Body of pancreas (tissue), 4 donors: ENCODE results near the gene TIMM10. TPM values are rescaled to one million over a fixed set of nuclear protein-coding genes. Genes with fewer than 3 reads are reported as not detected.
A peak's percentile ranks its signal among the peaks of the same experiment; 100 is the strongest.

ENCODE experiments used
- ATAC-seq: fragments of 150-250 bp; one replicate; pipeline ENCODE4 v1.9.1; 2016
- DNase-seq, 4 donors: peaks; one replicate each; pipeline ENCODE4 v3.0.0-alpha.2; 2019
- H3K27ac ChIP-seq, 4 donors: fragments of 200-600 bp; sonication (generic); 1 replicate in 3 of 4; 2 replicates in 1 of 4; pipeline versions ENCODE4 v1.5.1 to v1.6.1; 2016 to 2019; ENCODE audit warnings: mild to moderate bottlenecking in 1 of 4, mixed read lengths in 1 of 4, moderate library complexity in 1 of 4
- H3K27me3 ChIP-seq, 2 donors: fragments of 200-600 bp; sonication (generic); one replicate each; pipeline ENCODE4 v1.6.0; 2016; ENCODE audit warnings: mild to moderate bottlenecking in 1 of 2
- H3K36me3 ChIP-seq, 2 donors: fragments of 200-600 bp; sonication (generic); replicated peaks in 1 of 2; 2 replicates each; pipeline ENCODE4 v1.5.1; 2016; ENCODE audit warnings: low read depth in 2 of 2; ENCODE audit not compliant: insufficient read depth in 1 of 2
- H3K4me1 ChIP-seq: fragments of 200-600 bp; sonication (generic); one replicate; pipeline ENCODE4 v1.6.0; 2016
- H3K4me3 ChIP-seq, 2 donors: fragments of 200-600 bp; sonication (generic); 1 replicate in 1 of 2; 2 replicates in 1 of 2; pipeline ENCODE4 v1.5.1; 2016 to 2019
- H3K9me3 ChIP-seq, 3 donors: fragments of 200-600 bp; sonication (generic); 1 replicate in 2 of 3; 2 replicates in 1 of 3; pipeline ENCODE4 v1.5.1; 2016
- CTCF ChIP-seq, 7 experiments: fragments of 450-650 bp in 4 of 7; fragments of 200-600 bp in 3 of 7; sonication (generic) in 3 of 7; IDR thresholded peaks; one replicate each; pipeline ENCODE4 v1.5.1; 2016 to 2019; ENCODE audit warnings: antibody characterized with exemption in 7 of 7
- POLR2A ChIP-seq, 3 donors: fragments of 450-650 bp; IDR thresholded peaks; one replicate each; pipeline ENCODE4 v1.6.1; 2016; ENCODE audit warnings: antibody characterized with exemption in 3 of 3, mild to moderate bottlenecking in 2 of 3
- WGBS, 2 donors: methylation state at CpG; one replicate each; pipeline ENCODE4 v1.1.5; 2017; 5-methylcytosine and 5-hydroxymethylcytosine counted together
- intact Hi-C: fragments of 100-400 bp; cut with DNase I; formaldehyde crosslinking; loops from one replicate; pipeline ENCODE4 v1.15.1; 2023
- total RNA-seq, 2 donors: library from RNA; depleted of rRNA; stranded (reverse); fragments of >200 nt; gene quantifications; one replicate each; pipeline ENCODE4 v1.1.0, GENCODE V29; 2016

The TIMM10 gene
- total RNA-seq, 2 donors from 2014 or later = 5.6 to 24.4 TPM

- H3K27me3 ChIP-seq = no peaks in the 10 kb centered on the region
- no peaks in the 10 kb centered on the region for H3K36me3 ChIP-seq
- peak; percentile 25 for ATAC-seq
- H3K27ac ChIP-seq = peak overlapping the region; percentile 90 to 94 (median 93)
- TF ChIP-seq POLR2A (IDR thresholded peaks at IDR 0.05) = peak in 1 of 3 donors; percentile 2
- TF ChIP-seq CTCF (IDR thresholded peaks at IDR 0.05) = peak in 1 of 7 experiments; percentile 4
- whole genome bisulfite sequencing, 2 donors = 7 to 27% methylated on average over 12 of the region's 12 CpGs
- no peaks in the 10 kb centered on the region for H3K9me3 ChIP-seq
- intact Hi-C loops = no loop called here
- H3K4me1 ChIP-seq = peaks cover 99% of the 10 kb centered on the region
- DNase-seq = no peak
- H3K4me3 ChIP-seq = no peak overlapping the region
Observed at GRCh38 chr11:57499983-57500461, 30.5 kb downstream of the TIMM10 start.

DNA sequence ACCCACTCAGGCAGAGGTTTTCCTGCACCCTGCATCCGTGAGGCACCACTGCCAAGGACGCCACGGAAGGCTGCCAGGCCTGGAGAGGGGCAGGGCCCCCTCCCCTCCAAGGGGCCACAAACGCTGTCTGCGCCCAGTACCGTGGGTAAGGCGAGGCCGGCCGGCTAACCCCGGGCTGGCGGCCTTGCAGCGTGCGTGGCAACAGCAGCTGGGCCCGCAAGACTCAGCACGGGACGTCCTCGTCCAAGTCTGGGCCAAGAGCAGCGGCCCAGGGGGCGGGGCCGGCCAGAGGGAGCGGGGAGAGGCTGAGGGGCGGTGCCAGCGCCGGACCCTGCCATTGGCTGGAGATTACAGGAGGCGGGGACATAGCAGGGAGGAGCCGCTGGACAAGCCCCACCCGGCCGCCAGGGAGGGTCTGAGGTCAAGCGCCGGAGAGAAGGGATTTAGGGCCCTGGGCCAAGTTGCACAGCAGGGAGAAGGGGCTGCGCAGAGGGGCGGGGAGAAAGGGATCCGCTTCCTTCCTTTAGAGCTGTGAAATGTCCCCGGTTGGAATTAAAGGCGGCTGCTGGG, 31.1 kb downstream of the TIMM10 start:
- intact Hi-C loops = no loop called here
- ATAC-seq (peak; percentile 85), DNase-seq (peak; percentile 97 to 98 (median 98))
- Histone ChIP-seq H3K4me3 (no peak overlapping the region), H3K9me3 (peaks cover 0 to under 1% (median 0%) of the 10 kb centered on the region in 3 donors), H3K27me3 (no peaks in the 10 kb centered on the region), H3K4me1 (peaks cover 99% of the 10 kb centered on the region), H3K27ac (peak overlapping the region; percentile 90 to 94 (median 93)), H3K36me3 (no peaks in the 10 kb centered on the region)
- WGBS, 2 donors = 2 to 4% methylated on average over 16 to 33 of the region's 35 CpGs
- TF ChIP-seq POLR2A (IDR thresholded peaks at IDR 0.05) (peak in 2 of 3 donors; percentile 58 to 61), CTCF (IDR thresholded peaks at IDR 0.05) (peak in 4 of 7 experiments; percentile 22 to 33 (median 26))

DNA sequence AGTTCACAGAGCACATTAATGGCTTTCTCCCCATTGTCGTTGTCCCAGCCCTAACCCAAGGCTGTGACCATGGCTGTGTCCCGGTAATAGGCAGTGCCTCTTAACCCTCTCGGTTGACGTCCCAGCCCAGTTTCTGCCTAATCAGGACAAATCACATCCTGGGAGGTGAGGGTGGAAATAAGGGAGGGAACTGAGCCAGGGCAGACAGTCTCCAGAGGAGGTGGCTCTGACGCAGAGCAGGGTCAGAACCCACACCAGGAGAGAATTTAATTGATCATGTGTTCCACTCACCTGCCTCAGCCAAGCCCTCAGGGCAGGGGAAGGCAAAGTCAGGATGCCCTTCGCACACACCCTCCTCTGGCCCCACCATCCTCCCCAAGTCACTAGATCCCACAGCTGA, 32.0 kb downstream of the TIMM10 start:
- DNase-seq = peak; percentile 46 to 61 (median 54)
- Histone ChIP-seq H3K4me1 (peaks cover 99% of the 10 kb centered on the region), H3K9me3 (peaks cover 0 to 2% (median 0%) of the 10 kb centered on the region in 3 donors), H3K27me3 (no peaks in the 10 kb centered on the region), H3K36me3 (no peaks in the 10 kb centered on the region), H3K27ac (peak overlapping the region; percentile 90 to 94 (median 93)), H3K4me3 (no peak overlapping the region)
- intact Hi-C loops = no loop called here
- WGBS, 2 donors = 8 to 29% methylated on average over 5 to 6 of the region's 6 CpGs
- peak; percentile 4 for ATAC-seq
- TF ChIP-seq CTCF (IDR thresholded peaks at IDR 0.05) (no peak), POLR2A (IDR thresholded peaks at IDR 0.05) (peak in 1 of 3 donors; percentile 30)

GRCh38 chr11:57497303-57498247, 33.0 kb downstream of the TIMM10 start:
- peak; percentile 5 for ATAC-seq
- peaks cover 95% of the 10 kb centered on the region for H3K4me1 ChIP-seq
- peaks cover 0 to 2% (median 0%) of the 10 kb centered on the region in 3 donors for H3K9me3 ChIP-seq
- H3K4me3 ChIP-seq = no peak overlapping the region
- intact Hi-C loops = no loop called here
- H3K27ac ChIP-seq = peak overlapping the region; percentile 90 to 94 (median 93)
- 29 to 37% methylated on average over 15 of the region's 15 CpGs for WGBS, 2 donors
- no peak for TF ChIP-seq CTCF (IDR thresholded peaks at IDR 0.05)
- peak in 2 of 3 donors; percentile 22 to 40 for TF ChIP-seq POLR2A (IDR thresholded peaks at IDR 0.05)
- peak; percentile 45 to 67 (median 62) for DNase-seq
- H3K27me3 ChIP-seq = no peaks in the 10 kb centered on the region
- no peaks in the 10 kb centered on the region for H3K36me3 ChIP-seq
